GM18870 (cell line): Measurements from ENCODE around the gene MAGI2.

Source experiments
- ATAC-seq: cut with Tn5 transposase; IDR thresholded peaks from one replicate; pipeline ENCODE4 v1.9.1; 2021; ENCODE audit warnings: moderate library complexity; ENCODE audit not compliant: unreplicated experiment

The MAGI2 gene

DNA sequence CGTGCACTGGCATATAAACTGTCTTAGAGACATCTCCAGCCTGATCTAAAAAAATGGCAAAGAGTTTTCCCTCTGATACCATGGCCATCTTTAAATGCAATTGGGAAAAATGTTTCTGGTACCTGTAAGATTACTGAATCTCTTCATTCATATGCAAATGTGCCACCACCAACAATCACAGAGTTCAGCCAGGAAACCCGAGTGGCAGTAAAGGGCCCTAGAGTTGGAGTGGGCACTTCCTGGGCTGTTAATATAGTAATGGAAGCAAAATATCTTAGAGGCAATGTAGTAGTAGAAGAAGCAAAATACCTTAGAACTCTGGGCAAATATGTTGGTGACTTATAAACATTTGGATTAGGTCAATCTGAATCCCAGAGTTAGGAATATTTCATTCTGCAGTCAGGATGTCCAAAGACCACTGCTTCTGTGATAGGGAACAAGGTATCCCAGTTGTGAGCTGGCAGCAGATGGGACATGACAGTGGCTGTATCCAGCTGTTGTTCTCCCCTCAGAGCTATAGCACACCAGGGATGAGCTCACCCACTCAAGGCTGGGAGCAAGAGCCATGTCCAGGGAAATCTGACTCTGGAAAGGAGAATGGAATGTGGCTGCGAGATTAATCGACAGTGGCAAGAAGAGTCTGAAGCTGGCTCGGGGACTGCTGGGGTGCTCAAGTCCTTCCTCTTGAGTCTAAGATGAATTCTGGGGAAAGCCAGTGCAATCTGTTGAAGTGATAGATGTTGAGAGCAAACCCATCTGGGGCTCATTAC is 1322.8 kb downstream of the MAGI2 start:
- no peak for ATAC-seq

- no peak for ATAC-seq
Observed at GRCh38 chr7:78129865-78130264, 1323.6 kb downstream of the MAGI2 start.

- no peak for ATAC-seq
Observed at GRCh38 chr7:78127009-78127408, 1326.5 kb downstream of the MAGI2 start.

DNA sequence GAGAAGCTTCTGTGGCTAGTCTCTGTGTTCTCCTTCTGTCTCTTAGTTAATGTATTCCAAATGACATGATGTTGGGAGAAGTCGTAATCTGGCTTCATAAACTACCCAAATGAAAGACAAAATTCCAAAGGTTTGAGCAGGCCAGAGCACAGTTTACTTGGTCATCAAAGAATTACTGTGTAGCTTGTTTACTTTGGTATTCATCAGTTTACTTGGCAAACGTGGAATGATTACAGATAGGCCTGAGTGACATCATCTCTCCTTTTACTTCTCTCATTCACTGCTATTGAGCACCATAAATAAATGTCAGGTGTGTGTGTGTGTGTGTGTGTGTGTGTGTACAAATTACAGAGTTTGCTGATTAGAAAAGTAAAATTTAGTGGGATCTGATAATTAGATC is 1327.6 kb downstream of the MAGI2 start:
- no peak for ATAC-seq

DNA sequence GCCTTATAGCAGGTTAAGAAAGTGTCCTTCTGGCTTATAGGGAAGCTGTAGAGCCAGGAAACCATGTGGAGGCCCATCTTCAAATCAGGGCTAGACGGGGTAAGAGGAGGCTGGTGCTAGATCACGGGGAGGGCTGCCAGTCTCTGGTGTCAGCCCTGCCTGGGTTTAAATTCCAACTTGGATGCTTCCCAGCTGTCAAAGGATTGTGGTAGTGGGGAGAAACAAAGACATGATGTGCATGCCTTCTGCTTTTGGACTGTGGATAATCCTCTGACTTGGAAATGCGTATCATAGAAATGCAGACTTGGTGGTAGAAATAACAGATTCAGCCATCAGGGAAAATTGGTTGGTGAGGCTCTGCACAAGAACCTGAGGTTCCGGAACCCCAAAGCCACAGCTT is 1329.3 kb downstream of the MAGI2 start:
- no peak for ATAC-seq

DNA sequence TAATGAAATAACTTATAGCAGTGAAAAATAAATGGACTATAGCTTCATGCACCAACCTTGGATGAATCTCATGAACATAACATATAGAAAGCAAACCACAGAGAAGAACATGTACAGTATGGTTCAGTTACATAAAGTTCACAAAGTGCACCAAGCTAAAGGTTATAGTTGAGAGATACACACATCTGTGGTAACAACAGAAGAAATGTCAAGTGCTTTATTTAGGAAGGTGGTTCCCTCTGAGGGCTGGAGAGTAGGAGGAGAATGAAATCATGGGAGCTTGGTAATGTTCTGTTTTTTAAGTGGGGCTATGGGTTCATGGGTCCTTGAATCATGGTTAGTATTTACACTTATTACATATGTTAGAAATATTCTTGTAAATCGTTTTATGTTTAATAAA is 1331.6 kb downstream of the MAGI2 start:
- ATAC-seq: no peak

DNA sequence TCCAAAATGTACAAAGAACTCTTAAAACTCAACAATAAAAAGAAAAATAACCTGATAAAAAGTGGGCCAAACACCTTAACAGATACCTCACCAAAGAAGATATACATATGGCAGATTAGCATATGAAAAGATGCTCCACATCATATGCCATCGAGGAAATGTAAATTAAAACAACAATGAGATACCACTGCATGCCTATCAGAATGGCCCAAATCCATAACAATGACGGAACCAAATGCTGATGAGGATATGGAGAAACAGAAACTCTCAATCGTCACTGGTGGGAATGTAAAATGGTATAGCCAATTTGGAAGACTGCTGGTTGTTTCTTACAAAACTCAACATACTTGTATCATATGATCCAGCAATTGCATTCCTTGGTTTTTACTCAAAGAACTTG is 1335.0 kb downstream of the MAGI2 start:
- ATAC-seq: no peak

GRCh38 chr7:78115876-78116275 is 1337.6 kb downstream of the MAGI2 start:
- ATAC-seq: no peak

- ATAC-seq: no peak
Observed at GRCh38 chr7:78114993-78115392, 1338.5 kb downstream of the MAGI2 start.

- no peak for ATAC-seq
Observed at GRCh38 chr7:78112488-78112887, 1341.0 kb downstream of the MAGI2 start.

GRCh38 chr7:78111386-78111785 is 1342.1 kb downstream of the MAGI2 start:
- no peak for ATAC-seq

GRCh38 chr7:78103475-78103874 is 1350.0 kb downstream of the MAGI2 start:
- ATAC-seq: no peak

GRCh38 chr7:78101076-78101475 is 1352.4 kb downstream of the MAGI2 start:
- no peak for ATAC-seq

GRCh38 chr7:78099715-78100394 is 1353.6 kb downstream of the MAGI2 start:
- no peak for ATAC-seq

- no peak for ATAC-seq
Observed at GRCh38 chr7:78095549-78095948, 1357.9 kb downstream of the MAGI2 start.

- ATAC-seq: no peak
Observed at GRCh38 chr7:78092331-78092730, 1361.1 kb downstream of the MAGI2 start.

DNA sequence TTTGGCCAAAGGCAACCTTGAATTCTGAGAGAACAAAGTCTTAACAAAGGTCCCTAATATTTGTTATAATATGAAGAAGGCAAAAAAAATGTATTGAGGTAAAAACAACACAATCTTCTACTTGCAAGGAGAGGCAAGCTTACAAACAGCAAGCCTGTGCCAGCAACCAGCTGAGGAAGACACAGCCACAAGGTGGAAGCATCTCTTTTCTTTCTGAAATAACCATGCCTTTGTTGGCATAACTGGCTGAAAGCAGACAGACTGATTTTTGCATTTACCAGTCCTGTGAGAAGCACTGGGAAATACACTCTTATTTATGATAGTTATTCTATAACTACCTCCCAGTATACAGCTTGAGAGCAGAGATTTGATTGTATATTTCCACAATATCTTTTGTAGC is 1362.9 kb downstream of the MAGI2 start:
- no peak for ATAC-seq

DNA sequence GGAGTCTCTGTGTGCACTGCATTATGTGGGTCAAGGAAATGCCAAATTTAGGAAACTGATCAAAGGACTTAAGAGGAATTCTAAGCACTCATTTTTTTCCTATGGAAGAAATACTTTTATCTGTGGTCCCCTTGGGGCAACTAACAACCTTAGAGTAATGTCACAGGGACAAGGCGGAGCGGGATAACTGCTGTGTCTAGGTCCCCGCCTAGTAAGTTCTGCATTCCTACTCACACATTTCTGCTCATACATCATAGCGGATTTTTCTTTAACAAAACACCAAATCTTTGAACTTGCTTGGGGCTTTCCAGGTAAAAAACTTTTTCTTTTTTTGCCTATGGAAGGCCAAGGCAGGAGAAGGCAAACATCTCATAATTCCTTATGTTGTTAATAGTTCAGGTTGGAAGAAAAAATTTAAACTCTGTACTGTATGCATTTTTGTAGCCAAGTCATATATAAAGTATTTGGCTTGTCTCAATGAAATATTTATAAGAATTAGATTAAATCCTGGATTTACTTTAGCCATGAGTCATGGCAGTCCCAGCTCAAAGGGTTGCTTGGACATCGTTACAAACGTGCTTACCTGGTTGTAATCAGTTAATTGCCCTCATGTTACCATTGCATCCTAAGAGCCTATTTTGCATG is 1369.9 kb downstream of the MAGI2 start:
- no peak for ATAC-seq

- ATAC-seq: no peak
Observed at GRCh38 chr7:78082556-78082955, 1370.9 kb downstream of the MAGI2 start.

- ATAC-seq: no peak
Observed at GRCh38 chr7:78081888-78082287, 1371.6 kb downstream of the MAGI2 start.

DNA sequence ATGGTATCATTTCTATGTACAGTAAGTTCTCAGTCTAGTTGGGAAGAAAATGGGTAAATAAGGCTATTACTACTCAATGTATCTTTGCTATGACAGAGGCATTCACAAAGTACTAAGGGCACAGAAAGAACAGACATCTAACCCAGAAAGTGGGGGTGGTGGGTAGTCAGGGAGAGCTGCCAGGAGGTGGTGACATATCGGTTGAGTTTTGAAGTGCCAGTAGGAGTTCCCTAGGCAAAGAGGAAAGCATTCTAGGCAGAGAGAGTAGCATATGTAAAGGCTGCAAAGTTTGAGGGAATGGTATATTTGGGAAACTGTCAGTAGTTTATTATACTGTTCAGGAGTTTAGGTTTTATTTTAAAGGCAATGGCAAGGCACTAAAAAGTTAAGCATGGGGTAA is 1372.1 kb downstream of the MAGI2 start:
- ATAC-seq: no peak

DNA sequence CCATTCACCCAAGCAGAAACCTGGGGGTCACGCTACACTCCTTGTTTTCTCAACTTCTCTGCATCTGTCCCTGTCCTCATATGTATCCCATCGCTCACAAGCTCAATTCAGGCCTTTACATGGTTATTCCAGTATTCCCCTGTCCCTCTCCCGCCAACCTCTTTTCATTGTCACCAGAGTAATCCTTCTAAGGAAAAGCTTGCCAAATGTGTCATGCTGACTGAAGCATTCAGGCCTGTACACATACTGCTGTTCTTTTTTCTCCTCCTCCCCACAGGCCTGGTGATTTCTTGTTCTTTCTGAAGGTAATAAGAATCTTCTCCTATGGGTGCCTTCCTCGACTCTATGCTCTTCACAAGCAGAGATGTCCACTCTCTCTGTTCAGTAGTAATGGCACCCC is 1372.7 kb downstream of the MAGI2 start:
- no peak for ATAC-seq
